ENCODE data around the gene GBGT1. TPM values are rescaled to one million over a fixed set of nuclear protein-coding genes. Genes with fewer than 3 reads are reported as not detected.

Gene GBGT1
- total RNA-seq, 1 experiment from 2014 or later: not detected

DNA sequence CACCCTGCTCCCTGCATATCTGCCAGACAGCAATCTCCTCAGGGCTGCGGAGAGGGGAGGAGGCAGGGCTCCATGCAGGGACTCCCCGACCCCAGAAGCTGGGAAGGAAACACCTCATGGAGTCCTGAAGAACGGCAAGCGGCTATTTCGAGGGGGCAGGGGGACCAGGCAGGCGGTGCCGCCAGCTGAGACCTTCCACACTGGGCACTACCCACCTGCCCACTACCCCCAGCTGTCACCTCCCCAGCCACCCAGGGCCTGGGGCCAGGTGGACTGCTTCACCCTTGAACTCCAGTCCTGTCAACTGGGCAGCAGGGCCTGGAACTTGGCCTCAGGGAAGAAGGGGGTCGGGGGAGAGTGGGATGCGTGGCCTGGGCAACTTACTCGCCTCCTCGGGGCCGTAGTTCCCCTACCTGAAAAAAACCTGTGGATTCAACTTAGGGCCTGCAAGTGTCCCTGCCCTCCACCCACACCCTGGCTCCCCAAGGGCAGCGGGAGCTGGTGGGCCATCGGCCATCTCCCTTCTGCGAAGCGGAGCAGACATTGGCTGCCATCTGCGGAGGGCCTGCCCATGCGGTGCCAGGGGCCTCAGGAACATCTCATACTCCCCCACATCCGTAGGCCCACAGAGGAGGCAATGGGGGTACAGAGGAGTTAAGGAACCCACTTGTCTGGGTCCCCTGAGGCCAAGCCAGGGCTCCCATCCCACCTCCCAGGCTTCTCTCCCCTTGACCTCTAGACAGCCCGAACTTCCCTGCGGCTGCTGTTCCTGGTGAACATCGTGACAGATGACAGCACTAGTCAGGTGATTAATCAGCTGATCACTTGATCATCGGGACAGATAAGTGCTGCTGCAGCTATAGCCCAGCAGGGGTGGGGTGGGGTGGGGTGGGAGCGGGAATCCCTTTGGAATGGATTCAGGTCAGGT, 24.2 kb downstream of the GBGT1 start:
- Mint-ChIP-seq H3K4me3 (ENCODE audit: low read depth, unreplicated experiment) (no peak overlapping the region), H3K9me3 (ENCODE audit: low read depth, unreplicated experiment) (no peaks in the 10 kb centered on the region), H3K36me3 (ENCODE audit: insufficient read depth, unreplicated experiment) (peaks cover 9% of the 10 kb centered on the region), H3K27ac (ENCODE audit: unreplicated experiment) (no peak overlapping the region), H3K27me3 (ENCODE audit: unreplicated experiment) (no peaks in the 10 kb centered on the region), H3K4me1 (ENCODE audit: low read depth, unreplicated experiment) (peaks cover 17% of the 10 kb centered on the region)
- no peak for DNase-seq
- no TSS peak for BruUV-seq (replicated peaks)
- no peak for TF ChIP-seq CTCF (IDR thresholded peaks at IDR 0.05; ENCODE audit: unreplicated experiment)
- CTCF ChIA-PET: no interaction called here
- intact Hi-C loops (cut with micrococcal nuclease; ENCODE audit: unreplicated experiment): loop anchor here (10.0 kb wide), 1 partner anchor 105 kb away; the partner anchor contains the start of gene GTF3C5

DNA sequence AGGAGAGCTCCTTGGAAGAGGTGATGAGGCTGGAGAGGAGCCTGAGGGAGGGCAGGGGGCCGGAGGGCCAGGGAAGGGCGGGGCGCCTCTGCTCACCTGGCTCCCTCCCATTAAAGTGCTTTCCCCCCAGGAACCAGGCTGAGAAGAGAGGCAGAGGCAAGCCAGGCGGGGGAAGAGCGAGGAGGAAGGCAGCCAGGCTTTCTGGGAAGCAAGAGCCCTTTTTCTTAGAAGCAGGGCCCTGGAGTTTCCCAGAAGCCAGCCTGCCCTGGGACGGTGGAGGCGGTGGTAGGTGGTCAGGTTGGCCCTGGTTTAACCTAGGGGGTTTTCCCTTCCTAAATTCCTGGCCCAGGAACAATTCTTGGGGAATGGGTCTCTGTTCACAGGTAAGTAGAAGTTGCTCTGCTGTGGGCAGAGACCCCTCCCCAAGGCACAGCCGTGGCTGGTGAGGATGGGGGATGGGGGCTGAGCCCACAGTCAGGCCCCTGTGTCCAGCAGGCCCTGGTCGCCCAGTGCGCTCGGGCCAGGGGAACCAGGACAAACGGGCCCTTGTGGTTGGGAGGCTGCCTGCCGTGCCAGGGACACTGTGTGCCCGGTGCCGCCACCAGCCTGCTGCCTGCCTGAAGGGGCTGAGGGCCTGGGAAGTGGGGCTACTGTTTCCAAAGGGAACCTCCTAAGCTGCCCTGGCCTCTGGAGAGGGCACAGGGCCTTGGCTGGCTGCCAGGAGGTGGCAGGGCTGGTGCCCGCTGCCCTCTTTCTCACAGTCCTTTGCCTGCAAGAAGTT, 26.1 kb downstream of the GBGT1 start:
- no peaks in the 10 kb centered on the region for H3K27me3 Mint-ChIP-seq (ENCODE audit: unreplicated experiment)
- no TSS peak for BruUV-seq (replicated peaks)
- peaks cover 26% of the 10 kb centered on the region for H3K4me1 Mint-ChIP-seq (ENCODE audit: low read depth, unreplicated experiment)
- no peak overlapping the region for H3K4me3 Mint-ChIP-seq (ENCODE audit: low read depth, unreplicated experiment)
- CTCF ChIA-PET: no interaction called here
- no peak overlapping the region for H3K27ac Mint-ChIP-seq (ENCODE audit: unreplicated experiment)
- H3K9me3 Mint-ChIP-seq (ENCODE audit: low read depth, unreplicated experiment): no peaks in the 10 kb centered on the region
- DNase-seq: no peak
- no peak for TF ChIP-seq CTCF (IDR thresholded peaks at IDR 0.05; ENCODE audit: unreplicated experiment)
- H3K36me3 Mint-ChIP-seq (ENCODE audit: insufficient read depth, unreplicated experiment): peaks cover 18% of the 10 kb centered on the region
- intact Hi-C loops (cut with micrococcal nuclease; ENCODE audit: unreplicated experiment): no loop called here

- CTCF ChIA-PET: interaction anchor here (0.6 to 3.1 kb wide), 4 partner anchors 9 to 17 kb away, joined by 3 to 40 read pairs (median 6); no protein-coding TSS in a partner anchor
- intact Hi-C loops (cut with micrococcal nuclease; ENCODE audit: unreplicated experiment): no loop called here
- peak overlapping the region; percentile 93 for H3K27ac Mint-ChIP-seq (ENCODE audit: unreplicated experiment)
- no peaks in the 10 kb centered on the region for H3K27me3 Mint-ChIP-seq (ENCODE audit: unreplicated experiment)
- peaks cover 14% of the 10 kb centered on the region for H3K36me3 Mint-ChIP-seq (ENCODE audit: insufficient read depth, unreplicated experiment)
- H3K9me3 Mint-ChIP-seq (ENCODE audit: low read depth, unreplicated experiment): no peaks in the 10 kb centered on the region
- no peak overlapping the region for H3K4me3 Mint-ChIP-seq (ENCODE audit: low read depth, unreplicated experiment)
- DNase-seq: peak; percentile 89
- peaks cover 26% of the 10 kb centered on the region for H3K4me1 Mint-ChIP-seq (ENCODE audit: low read depth, unreplicated experiment)
- no peak for TF ChIP-seq CTCF (IDR thresholded peaks at IDR 0.05; ENCODE audit: unreplicated experiment)
- no TSS peak for BruUV-seq (replicated peaks)
Observed at GRCh38 chr9:133135146-133135745, 28.5 kb downstream of the GBGT1 start.

DNA sequence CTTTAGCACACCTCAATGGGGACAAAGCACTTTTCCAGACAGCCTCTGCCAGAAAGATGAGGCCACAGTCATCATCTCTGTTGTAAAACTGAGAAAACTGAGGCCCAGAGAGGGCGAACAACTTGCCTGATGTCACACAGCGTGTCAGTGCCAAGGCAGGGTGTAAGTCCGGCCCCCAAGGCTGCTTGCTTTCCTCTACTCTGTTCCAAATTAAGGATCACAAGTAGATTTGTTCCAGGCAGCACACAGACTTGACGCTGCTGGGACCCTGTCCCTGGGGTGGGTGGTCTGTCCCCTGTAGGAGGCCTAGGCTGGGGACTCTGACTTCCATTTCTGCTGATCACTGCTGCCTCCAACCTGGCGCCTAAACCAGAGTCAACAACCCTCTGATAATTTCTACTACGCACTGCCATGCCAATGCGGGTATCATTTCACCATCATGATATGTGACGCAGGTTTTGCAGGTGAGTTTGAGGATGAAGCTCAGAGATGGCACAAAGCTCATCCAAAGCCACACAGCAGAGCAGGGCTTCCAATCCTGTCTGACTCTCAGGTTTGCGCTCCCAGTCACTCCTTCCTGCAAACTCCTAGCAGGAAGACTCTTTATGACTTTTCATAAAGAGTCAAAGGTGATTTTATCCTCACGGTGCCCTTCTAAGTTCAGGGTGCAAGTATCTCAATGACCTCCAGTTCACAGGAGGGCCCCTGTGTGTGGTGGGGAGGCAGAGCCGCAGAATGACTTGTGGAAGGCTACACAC, 29.1 kb downstream of the GBGT1 start:
- DNase-seq: no peak
- H3K27me3 Mint-ChIP-seq (ENCODE audit: unreplicated experiment): no peaks in the 10 kb centered on the region
- H3K9me3 Mint-ChIP-seq (ENCODE audit: low read depth, unreplicated experiment): no peaks in the 10 kb centered on the region
- intact Hi-C loops (cut with micrococcal nuclease; ENCODE audit: unreplicated experiment): no loop called here
- no TSS peak for BruUV-seq (replicated peaks)
- peaks cover 14% of the 10 kb centered on the region for H3K36me3 Mint-ChIP-seq (ENCODE audit: insufficient read depth, unreplicated experiment)
- H3K4me1 Mint-ChIP-seq (ENCODE audit: low read depth, unreplicated experiment): peaks cover 26% of the 10 kb centered on the region
- peak overlapping the region; percentile 34 for H3K4me3 Mint-ChIP-seq (ENCODE audit: low read depth, unreplicated experiment)
- CTCF ChIA-PET: interaction anchor here (0.6 to 3.1 kb wide), 5 partner anchors 8 to 31 kb away, joined by 3 to 40 read pairs (median 6); no protein-coding TSS in a partner anchor
- TF ChIP-seq CTCF (IDR thresholded peaks at IDR 0.05; ENCODE audit: unreplicated experiment): no peak
- peak overlapping the region; percentile 93 for H3K27ac Mint-ChIP-seq (ENCODE audit: unreplicated experiment)

Data from Calu3 (cell line).